CD4-positive, alpha-beta T cell treated with Interferon alpha-2 for 1 hour (primary cell): ENCODE measurements around the gene NCL.
"Not testable (repeated sequence)": the region's sequence is repeated elsewhere in the genome, so short reads cannot be mapped to it uniquely, and the experiment has no call there.

Source experiments
- DNase-seq, 2 donors: peaks; one replicate each; pipeline ENCODE4 v3.0.0-alpha.2; 2020 to 2022

NCL gene

DNA sequence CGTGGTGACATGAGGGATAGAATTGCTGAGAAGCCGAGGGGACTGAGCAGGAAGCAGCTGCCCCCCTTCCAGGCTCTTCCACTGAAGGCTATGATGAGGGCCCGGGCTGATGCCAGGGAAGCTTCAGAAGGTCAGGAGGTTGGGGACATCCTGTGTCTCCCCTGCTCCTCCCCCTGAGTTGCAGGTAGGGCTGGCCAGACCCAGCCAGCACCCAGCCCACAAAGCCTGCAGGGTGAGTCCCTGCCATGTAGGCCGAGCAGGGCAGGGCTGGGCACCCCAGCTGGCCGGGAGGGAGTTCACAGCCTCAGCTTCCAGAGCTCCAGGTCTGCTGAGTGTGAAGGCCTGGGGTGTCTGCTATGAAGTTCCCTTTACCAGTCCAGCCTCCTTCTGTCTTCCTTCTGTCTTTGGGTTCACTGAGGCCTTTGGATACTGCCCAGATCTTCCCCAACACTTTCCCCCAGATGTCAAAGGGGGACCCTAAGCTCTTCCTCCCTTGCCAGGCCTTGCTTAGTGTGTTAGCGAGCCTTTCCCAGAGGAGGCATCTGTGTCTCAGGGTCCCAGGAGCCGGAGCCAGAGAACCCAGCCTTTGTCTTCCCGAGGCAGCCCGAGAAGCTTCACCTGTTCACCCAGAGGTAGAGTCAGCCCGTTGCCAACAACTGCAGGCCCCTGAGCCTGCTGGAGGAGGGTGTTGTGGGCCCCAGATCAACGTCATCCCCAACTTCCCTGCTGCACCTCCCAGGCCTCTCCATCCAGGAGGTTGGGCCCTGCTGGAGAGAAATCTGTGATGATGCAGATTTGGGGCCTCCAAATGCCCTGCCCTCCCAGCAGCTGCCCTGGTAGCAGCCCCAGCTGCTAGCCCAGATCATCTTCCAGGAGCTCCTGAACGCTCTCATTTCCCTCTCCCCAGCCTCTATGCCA is 3.6 kb upstream of the NCL start:
- no peak for DNase-seq

- DNase-seq = no peak
These were observed 2.8 kb upstream of the NCL start for GRCh38 chr2:231467016-231467545.

DNA sequence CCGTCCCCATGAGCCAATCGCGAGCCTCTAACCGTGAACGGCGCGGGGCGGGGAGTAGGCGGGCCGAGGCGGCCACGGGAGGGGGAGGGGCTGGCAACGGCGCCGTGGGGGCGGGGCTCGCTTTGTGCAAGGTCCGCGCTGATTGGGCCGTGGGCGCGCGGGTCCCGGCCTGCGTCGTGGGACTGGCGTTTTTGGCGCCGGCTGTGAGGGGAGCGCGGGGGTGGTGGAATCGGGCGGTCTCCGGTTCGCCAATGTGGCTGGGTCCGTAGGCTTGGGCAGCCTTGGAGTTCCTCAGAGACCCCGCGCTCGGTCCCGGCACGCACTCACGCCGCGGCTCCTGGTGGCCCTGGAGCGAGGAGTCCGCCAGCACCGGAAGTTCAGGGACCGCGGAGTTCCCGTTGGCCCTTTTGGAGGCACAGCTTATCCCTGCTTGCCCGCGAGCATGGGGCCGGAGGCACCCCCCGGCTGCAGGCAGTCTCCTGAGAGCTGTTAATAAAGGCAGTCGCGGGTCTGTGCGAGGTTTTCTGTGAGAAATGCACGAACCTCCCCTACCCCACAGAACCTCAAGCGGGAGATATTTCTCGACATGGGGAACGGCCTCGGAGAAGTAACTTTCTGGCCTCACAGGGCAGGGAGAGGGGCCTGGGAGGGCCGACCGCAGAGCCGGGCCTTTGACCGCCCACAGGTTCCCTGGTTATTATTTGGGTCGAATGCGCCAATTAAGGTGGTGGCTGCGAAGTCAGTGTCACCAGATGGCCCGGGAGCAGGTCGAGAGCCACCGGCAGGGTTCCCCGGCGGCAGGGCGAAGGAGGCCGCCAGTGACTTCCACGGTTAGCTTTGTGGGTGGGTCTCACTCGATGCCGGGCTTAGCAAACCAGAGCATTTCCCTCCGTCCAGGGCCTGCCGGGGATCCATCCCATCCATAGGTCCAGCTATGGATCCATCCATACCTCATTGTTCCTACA is 574 bp upstream of the NCL start:
- peak; percentile 97 to 98 for DNase-seq

- no peak for DNase-seq
These were observed 1.4 kb downstream of the NCL start for GRCh38 chr2:231462729-231463465.

DNA sequence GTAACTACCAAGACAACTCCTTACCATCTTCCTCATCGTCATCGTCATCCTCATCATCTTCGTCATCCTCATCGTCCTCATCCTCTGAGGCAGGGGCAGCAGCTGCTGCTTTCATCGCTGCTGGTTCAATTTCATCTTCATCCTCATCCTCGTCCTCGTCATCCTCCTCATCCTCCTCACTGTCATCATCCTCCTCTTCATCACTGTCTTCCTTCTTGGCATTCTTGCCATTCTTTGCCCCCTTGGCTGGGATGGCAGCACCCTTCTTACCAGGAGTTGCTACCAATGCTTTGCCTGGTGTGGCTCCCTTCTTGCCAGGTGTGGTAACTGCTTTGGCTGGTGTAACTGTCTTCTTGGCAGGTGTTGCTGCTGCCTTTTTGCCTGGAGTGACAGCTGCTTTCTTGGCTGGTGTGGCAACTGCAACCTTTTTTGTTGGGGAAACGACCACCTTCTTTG is 2.7 kb downstream of the NCL start:
- DNase-seq = no peak

- not testable (repeated sequence) for DNase-seq
These were observed 3.4 kb downstream of the NCL start for GRCh38 chr2:231460841-231461240.

GRCh38 chr2:231460073-231460835 is 4.0 kb downstream of the NCL start:
- no peak for DNase-seq

DNA sequence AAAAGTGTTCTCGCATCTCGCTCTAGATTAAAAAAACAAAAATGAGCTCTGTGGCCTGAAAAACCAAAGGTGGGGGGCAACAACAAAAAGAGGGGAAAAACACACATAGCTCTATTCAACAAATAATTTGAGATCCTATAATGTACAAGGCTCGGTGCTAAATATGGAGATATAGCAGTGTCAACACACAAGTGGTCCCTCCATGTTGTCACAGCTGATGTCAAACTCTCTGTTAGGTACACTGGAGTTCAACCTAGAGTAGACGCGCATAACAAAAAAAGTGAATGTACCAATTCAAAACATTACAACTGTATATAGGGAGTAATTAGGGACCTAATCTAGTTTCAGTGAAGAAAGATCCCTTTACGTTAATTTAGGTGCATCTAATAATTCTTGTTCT is 5.9 kb downstream of the NCL start:
- no peak for DNase-seq

DNA sequence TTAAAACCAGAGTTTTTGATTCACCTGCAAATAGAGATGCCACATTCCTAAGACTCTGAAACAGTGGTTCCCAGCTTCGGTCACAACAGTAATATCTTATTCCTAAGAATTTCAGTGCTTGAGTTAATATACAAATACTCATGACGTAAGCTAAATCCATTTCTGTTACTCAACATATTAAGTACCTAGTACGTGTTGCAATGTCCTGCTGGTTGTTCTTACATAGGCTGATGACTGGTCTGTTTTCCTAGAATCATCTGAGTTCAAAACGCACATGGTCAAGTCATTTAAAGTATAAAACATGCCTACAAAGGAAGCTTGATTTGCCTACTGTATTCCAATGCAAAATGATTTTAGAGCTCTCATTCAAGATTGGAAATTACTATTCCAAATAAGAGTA is 7.2 kb downstream of the NCL start:
- no peak for DNase-seq

GRCh38 chr2:231456295-231457004 is 7.8 kb downstream of the NCL start:
- no peak for DNase-seq

- no peak for DNase-seq
These were observed 8.4 kb downstream of the NCL start for GRCh38 chr2:231455890-231456289.

DNA sequence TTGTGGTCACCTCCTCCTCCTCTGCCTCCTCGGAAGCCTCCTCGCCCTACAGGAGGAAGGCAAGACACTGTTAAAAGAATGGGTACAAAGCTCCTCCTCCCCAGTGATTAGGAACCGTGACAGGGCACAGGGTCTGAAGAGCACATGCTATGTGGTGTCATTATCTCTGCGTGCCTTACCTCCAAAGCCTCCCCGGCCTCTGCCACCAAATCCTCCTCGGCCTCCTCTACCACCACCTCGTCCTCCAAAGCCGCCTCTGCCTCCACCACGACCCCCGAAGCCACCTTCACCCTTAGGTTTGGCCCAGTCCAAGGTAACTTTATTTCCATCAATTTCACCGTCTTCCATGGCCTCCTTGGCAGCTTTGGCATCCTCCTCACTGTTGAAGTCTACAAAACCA is 9.1 kb downstream of the NCL start:
- no peak for DNase-seq

- no peak for DNase-seq
These were observed 9.9 kb downstream of the NCL start for GRCh38 chr2:231454361-231454791.

- peak in 1 of 2 donors; percentile 17 for DNase-seq
These were observed 11.3 kb downstream of the NCL start for GRCh38 chr2:231452799-231453508.

- no peak for DNase-seq
These were observed 13.7 kb downstream of the NCL start for GRCh38 chr2:231450548-231450989.

DNA sequence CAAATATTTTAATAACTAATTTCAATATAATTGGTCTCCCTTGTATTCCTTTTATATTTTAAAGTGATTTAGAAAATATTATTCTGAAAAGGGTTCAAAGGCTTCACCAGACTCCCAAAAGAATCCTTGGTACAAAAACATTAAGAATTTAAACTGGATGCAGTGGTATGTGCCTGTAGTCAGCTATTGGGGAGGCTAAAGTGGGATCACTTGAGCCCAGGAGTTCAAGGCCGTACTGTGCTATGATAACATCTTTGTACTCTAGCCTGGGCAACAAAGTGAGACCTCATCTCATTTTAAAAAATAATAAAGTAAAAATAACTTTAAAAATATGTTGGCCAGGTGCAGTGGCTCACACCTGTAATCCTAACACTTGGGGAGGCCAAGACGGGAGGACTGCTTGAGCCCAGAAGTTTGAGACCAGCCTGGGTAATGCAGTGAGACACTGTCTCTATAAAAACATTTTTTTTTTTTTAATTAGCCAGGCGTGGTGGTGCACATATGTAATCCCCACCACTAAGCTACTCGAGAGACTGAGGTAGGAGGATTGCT is 14.7 kb downstream of the NCL start:
- no peak for DNase-seq

GRCh38 chr2:231436957-231437356 is 27.3 kb downstream of the NCL start:
- DNase-seq = no peak

DNA sequence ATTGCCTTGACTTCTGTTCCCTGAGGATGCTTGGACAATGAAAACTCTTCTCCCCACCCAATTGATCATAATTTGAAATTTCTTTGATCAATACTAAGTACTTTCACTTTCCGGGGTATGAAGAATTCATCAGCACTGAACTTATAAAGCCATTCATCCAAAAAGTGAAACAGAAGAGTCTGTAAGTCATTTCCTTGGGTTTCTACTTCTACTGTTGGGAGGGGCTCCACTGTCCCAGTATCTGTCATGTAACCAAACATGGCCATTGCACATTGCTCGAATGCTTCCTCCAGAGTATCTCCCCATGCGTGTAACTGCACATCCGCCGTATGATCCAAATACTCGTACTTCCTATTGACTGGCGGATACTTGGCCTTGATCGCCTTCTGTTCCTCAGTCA is 30.3 kb downstream of the NCL start:
- no peak for DNase-seq

DNA sequence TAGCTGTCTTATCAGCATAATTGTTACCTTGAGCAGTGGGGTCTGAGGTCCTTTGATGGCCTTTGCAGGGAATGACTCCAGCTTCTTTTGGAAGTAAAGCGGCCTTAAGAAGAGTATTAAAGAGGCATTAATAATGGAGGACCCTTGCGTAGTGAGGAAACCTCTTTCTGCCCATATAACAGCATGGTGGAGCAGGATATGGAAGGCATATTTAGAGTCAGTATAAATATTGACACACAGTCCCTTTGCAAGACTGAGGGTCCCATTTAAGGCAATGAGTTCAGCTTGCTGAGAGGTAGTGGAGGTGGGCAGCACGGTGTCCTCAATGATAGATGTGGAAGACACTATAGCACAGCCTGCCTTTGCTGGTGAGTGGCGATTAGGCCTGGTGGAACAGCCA is 32.7 kb downstream of the NCL start:
- no peak for DNase-seq

DNA sequence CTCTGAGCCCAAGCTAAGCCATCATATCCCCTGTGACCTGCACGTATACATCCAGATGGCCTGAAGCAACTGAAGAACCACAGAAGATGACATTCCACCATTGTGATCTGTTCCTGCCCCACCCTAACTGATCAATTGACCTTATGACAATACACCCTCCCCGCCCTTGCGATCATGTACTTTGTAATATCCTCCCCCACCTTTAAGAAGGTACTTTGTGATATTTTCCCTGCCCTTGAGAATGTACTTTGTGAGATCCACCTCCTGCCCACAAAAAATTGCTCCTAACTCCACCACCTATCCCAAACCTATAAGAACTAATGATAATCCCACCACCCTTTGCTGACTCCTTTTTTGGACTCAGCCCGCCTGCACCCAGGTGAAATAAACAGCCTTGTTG is 33.8 kb downstream of the NCL start:
- DNase-seq = not testable (repeated sequence)
